GM19193 (cell line): ENCODE data around the gene LMBR1.

ENCODE experiments used
- POLR2A ChIP-seq: IDR thresholded peaks from 4 replicates; pipeline ENCODE4 v1.6.1; 2011; ENCODE audit not compliant: insufficient read depth, insufficient read length; ENCODE audit errors: extremely low read depth

The LMBR1 gene

GRCh38 chr7:156892821-156893706, at the start of gene LMBR1:
LMBR1 (minus strand) TSS chr7:156893183; CDS start chr7:156892993, 190 bp downstream.
- TF ChIP-seq POLR2A = peak; percentile 89

GRCh38 chr7:156942708-156943090, 49.7 kb upstream of the LMBR1 start:
- no peak for TF ChIP-seq POLR2A

GRCh38 chr7:156941393-156942182, 48.6 kb upstream of the LMBR1 start:
- no peak for TF ChIP-seq POLR2A

GRCh38 chr7:156940421-156941122, 47.6 kb upstream of the LMBR1 start:
- TF ChIP-seq POLR2A = no peak

GRCh38 chr7:156935250-156935649, 42.3 kb upstream of the LMBR1 start:
- TF ChIP-seq POLR2A = no peak

- TF ChIP-seq POLR2A = no peak
These were observed 39.0 kb upstream of the LMBR1 start for GRCh38 chr7:156932006-156932405.

- no peak for TF ChIP-seq POLR2A
These were observed 37.0 kb upstream of the LMBR1 start for GRCh38 chr7:156929789-156930539.

GRCh38 chr7:156928406-156928747, 35.4 kb upstream of the LMBR1 start:
- no peak for TF ChIP-seq POLR2A

GRCh38 chr7:156927571-156928405, 34.8 kb upstream of the LMBR1 start:
- TF ChIP-seq POLR2A = no peak

- no peak for TF ChIP-seq POLR2A
These were observed 27.1 kb upstream of the LMBR1 start for GRCh38 chr7:156920076-156920475.

- no peak for TF ChIP-seq POLR2A
These were observed 26.2 kb upstream of the LMBR1 start for GRCh38 chr7:156919132-156919713.

GRCh38 chr7:156918635-156919034, 25.7 kb upstream of the LMBR1 start:
- no peak for TF ChIP-seq POLR2A

- TF ChIP-seq POLR2A = no peak
These were observed 14.7 kb upstream of the LMBR1 start for GRCh38 chr7:156907656-156908055.
